ENCODE results near the gene CXCR6. TPM values are rescaled to one million over a fixed set of nuclear protein-coding genes. Genes with fewer than 3 reads are reported as not detected.

Gene CXCR6
- total RNA-seq, 2 donors from 2014 or later = 2.2 to 4.9 TPM

DNA sequence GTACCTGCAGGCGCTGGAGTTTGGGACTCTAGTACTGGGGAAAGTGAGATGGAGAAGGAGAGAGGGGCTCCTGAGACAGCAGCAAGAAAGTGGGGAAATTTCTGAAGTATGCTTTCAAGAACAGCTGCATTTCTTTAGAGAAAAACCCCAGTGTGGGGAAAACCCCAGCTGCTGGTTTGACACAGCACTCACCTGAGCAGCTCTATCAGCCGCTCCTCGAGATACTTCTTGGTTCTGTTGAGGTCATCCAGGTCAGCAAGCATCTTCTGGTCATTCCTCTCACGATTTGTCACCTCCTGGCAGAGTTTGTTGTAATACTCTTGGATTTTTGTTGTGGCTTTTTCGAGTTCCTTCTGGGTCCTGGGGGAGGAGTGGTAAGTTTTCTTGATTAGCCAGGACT is 18.8 kb downstream of the CXCR6 start:
- Histone ChIP-seq H3K27ac (no peak overlapping the region), H3K4me1 (ENCODE audit: control insufficient read depth in 1 of 2, low read depth in 2 of 2) (peaks cover 10 to 28% of the 10 kb centered on the region in 2 donors), H3K4me3 (no peak overlapping the region), H3K36me3 (peaks cover 84% of the 10 kb centered on the region), H3K27me3 (replicated peaks; ENCODE audit: insufficient read depth) (no peaks in the 10 kb centered on the region), H3K9me3 (no peaks in the 10 kb centered on the region)
- DNase-seq (ENCODE audit: low spot score) (no peak), ATAC-seq (ENCODE audit: insufficient number of reproducible peaks, low FRiP score, low read depth) (no peak)
- TF ChIP-seq, protein P1, sequence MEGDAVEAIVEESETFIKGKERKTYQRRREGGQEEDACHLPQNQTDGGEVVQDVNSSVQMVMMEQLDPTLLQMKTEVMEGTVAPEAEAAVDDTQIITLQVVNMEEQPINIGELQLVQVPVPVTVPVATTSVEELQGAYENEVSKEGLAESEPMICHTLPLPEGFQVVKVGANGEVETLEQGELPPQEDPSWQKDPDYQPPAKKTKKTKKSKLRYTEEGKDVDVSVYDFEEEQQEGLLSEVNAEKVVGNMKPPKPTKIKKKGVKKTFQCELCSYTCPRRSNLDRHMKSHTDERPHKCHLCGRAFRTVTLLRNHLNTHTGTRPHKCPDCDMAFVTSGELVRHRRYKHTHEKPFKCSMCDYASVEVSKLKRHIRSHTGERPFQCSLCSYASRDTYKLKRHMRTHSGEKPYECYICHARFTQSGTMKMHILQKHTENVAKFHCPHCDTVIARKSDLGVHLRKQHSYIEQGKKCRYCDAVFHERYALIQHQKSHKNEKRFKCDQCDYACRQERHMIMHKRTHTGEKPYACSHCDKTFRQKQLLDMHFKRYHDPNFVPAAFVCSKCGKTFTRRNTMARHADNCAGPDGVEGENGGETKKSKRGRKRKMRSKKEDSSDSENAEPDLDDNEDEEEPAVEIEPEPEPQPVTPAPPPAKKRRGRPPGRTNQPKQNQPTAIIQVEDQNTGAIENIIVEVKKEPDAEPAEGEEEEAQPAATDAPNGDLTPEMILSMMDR (IDR thresholded peaks at IDR 0.05) = no peak

DNA sequence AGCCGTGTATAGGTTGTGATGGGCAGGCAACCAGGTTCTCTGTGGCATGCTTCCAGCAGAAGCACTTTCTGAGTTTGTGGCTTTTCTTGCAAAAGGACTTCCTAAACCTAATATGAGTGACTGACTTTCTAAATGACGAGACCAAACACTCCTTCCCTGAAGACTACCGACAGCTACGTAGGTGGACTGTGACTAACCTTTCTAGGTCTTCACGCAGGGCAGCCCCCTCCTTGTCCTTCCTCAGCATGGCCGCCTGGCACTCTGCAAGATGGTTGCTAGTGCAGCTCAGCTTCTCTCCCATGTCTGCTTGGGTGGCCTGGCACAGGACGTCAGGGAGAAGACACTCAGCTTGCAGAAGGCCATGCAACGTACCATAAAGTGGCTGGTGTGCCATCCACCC is 20.9 kb downstream of the CXCR6 start:
- H3K36me3 ChIP-seq = peaks cover 79% of the 10 kb centered on the region
- TF ChIP-seq, protein P1 (IDR thresholded peaks at IDR 0.05) = no peak
- H3K27ac ChIP-seq = peak overlapping the region in 1 of 2 donors; percentile 15
- H3K27me3 ChIP-seq (replicated peaks; ENCODE audit: insufficient read depth) = no peaks in the 10 kb centered on the region
- no peak for DNase-seq (ENCODE audit: low spot score)
- ATAC-seq (ENCODE audit: insufficient number of reproducible peaks, low FRiP score, low read depth) = no peak
- H3K4me3 ChIP-seq = no peak overlapping the region
- peaks cover 20 to 45% of the 10 kb centered on the region in 2 donors for H3K4me1 ChIP-seq (ENCODE audit: control insufficient read depth in 1 of 2, low read depth in 2 of 2)
- H3K9me3 ChIP-seq = no peaks in the 10 kb centered on the region

DNA sequence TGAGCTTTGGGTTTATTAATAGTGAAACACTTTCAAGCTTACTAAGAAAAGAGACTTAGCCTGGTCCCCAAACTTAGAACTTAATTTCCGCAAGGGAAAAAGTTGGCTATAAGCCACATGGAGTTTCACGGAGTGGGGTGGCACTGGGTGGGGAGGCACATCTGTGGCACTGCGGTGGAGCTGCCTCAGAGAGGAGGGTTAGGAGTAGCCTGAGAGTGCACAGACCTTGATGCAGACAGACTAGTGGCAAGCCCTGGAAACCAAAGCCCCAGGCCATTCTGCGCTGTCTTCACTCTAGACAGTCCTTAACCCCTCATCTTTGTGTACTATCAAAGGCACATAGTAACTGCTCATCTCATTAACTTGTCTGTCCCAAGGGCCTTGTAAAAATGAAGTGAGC is 22.0 kb downstream of the CXCR6 start:
- H3K4me3 ChIP-seq = no peak overlapping the region
- ATAC-seq (ENCODE audit: insufficient number of reproducible peaks, low FRiP score, low read depth) (no peak), DNase-seq (ENCODE audit: low spot score) (no peak)
- H3K4me1 ChIP-seq (ENCODE audit: control insufficient read depth in 1 of 2, low read depth in 2 of 2) = peaks cover 20 to 45% of the 10 kb centered on the region in 2 donors
- H3K27me3 ChIP-seq (replicated peaks; ENCODE audit: insufficient read depth) = no peaks in the 10 kb centered on the region
- H3K36me3 ChIP-seq = peaks cover 78% of the 10 kb centered on the region
- peak overlapping the region; percentile 1 to 31 for H3K27ac ChIP-seq
- H3K9me3 ChIP-seq = no peaks in the 10 kb centered on the region
- TF ChIP-seq, protein P1 (IDR thresholded peaks at IDR 0.05) = no peak

DNA sequence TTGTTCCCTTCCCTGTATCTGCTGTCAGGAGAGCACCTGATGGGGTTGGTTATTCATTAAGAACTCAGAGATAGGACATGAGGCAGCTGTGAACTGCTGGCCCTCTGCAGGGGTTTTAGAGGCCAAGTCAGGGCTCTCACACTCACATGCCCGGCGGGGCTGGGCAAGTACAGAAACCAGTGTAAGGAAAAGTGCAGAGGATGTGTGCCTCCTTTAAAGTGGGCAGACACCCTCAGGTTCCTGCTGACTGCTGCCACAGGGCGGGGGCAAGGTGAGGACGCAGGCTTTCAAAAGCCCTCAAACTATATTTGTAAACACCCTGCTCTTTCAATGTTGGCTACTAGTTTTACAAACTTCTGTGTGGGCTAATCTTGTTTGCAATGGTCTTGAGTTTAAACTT is 22.4 kb downstream of the CXCR6 start:
- no peak for DNase-seq (ENCODE audit: low spot score)
- Histone ChIP-seq H3K27ac (peak overlapping the region in 1 of 2 donors; percentile 1), H3K4me3 (no peak overlapping the region), H3K27me3 (replicated peaks; ENCODE audit: insufficient read depth) (no peaks in the 10 kb centered on the region), H3K4me1 (ENCODE audit: control insufficient read depth in 1 of 2, low read depth in 2 of 2) (peaks cover 20 to 45% of the 10 kb centered on the region in 2 donors), H3K36me3 (peaks cover 76% of the 10 kb centered on the region), H3K9me3 (no peaks in the 10 kb centered on the region)
- TF ChIP-seq, protein P1 (IDR thresholded peaks at IDR 0.05) = no peak
- ATAC-seq (ENCODE audit: insufficient number of reproducible peaks, low FRiP score, low read depth) = no peak

DNA sequence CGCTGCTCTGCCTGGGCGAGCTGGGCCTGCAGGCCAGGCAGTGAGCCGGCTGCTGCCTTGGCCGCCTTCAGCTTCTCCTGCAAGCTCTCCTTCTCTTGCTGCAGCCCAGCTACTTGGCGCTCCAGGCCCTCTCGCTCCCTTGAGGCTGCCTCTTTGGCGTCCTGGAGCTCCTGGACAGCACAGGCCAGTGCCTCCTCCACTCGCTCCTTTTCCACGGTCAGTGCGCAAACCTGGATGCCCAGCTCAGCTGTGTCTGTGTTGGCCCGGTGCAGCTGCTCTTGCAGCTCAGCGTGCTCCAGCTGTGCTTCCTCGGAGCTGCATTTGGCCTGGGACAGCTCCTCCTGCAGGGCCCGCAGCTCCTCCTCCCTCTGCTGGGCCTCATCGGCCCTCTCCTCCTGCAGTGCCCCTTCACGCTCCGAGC is 23.1 kb downstream of the CXCR6 start:
- H3K27ac ChIP-seq = peak overlapping the region in 1 of 2 donors; percentile 14
- H3K9me3 ChIP-seq = no peaks in the 10 kb centered on the region
- H3K27me3 ChIP-seq (replicated peaks; ENCODE audit: insufficient read depth) = no peaks in the 10 kb centered on the region
- no peak overlapping the region for H3K4me3 ChIP-seq
- peaks cover 20 to 45% of the 10 kb centered on the region in 2 donors for H3K4me1 ChIP-seq (ENCODE audit: control insufficient read depth in 1 of 2, low read depth in 2 of 2)
- ATAC-seq (ENCODE audit: insufficient number of reproducible peaks, low FRiP score, low read depth) (no peak), DNase-seq (ENCODE audit: low spot score) (no peak)
- TF ChIP-seq, protein P1 (IDR thresholded peaks at IDR 0.05) = no peak
- peaks cover 70% of the 10 kb centered on the region for H3K36me3 ChIP-seq
